Stimulated activated effector memory CD8-positive, alpha-beta T cell treated with anti-CD3 and anti-CD28 coated beads, Interleukin-12 subunit alpha, Interleukin-12 subunit beta, amount 100 ng/mL, for 72 hours (primary cell): ENCODE data around the gene PLEKHG2.

Experiments
- ATAC-seq: fragments of 150-1000 bp; cut with Tn5 transposase; 2 replicates; pipeline ENCODE4 v1.10.0; 2021
- DNase-seq, 2 donors: peaks; one replicate each; pipeline ENCODE4 v3.0.0; 2021 to 2022; ENCODE audit warnings: low spot score in 2 of 2
- H3K27ac Mint-ChIP-seq: one replicate; pipeline ENCODE4 v1.8.0; 2022; ENCODE audit warnings: mild to moderate bottlenecking, mixed read lengths
- H3K36me3 Mint-ChIP-seq: one replicate; pipeline ENCODE4 v1.8.0; 2022; ENCODE audit warnings: mild to moderate bottlenecking, mixed read lengths
- H3K4me1 Mint-ChIP-seq: one replicate; pipeline ENCODE4 v1.8.0; 2022; ENCODE audit warnings: mixed read lengths
- H3K4me3 Mint-ChIP-seq: one replicate; pipeline ENCODE4 v1.8.0; 2022; ENCODE audit warnings: mild to moderate bottlenecking, mixed read lengths
- H3K9me3 Mint-ChIP-seq: one replicate; pipeline ENCODE4 v1.8.0; 2022; ENCODE audit warnings: mixed read lengths

The PLEKHG2 gene

DNA sequence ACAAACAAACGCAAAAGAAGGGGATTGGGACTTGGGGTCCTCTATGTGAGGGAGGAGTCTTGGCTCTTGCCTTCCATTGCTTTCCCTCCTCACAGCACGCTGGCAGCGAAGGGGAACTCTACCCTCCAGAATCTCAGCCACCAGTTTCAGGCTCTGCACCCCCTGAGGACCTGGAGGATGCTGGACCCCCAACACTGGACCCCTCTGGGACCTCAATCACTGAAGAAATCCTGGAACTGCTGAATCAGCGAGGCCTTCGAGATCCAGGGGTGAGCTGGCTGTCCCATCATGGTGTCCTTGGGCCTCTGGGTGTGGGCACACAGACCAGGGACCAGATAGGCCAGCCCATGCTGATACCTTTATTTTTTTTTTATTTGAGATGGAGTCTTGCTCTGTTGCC is 9.6 kb downstream of the PLEKHG2 start:
- Mint-ChIP-seq H3K4me3 (no peak overlapping the region), H3K36me3 (peaks cover 65% of the 10 kb centered on the region), H3K9me3 (no peaks in the 10 kb centered on the region), H3K27ac (no peak overlapping the region), H3K4me1 (peaks cover 7% of the 10 kb centered on the region)
- no peak for ATAC-seq
- DNase-seq: no peak

GRCh38 chr19:39423258-39424086 is 11.0 kb downstream of the PLEKHG2 start:
- Mint-ChIP-seq H3K4me1 (peaks cover 7% of the 10 kb centered on the region), H3K4me3 (no peak overlapping the region), H3K9me3 (no peaks in the 10 kb centered on the region), H3K27ac (peak overlapping the region; percentile 68), H3K36me3 (peaks cover 50% of the 10 kb centered on the region)
- ATAC-seq: peak; percentile 16
- DNase-seq: no peak

- H3K4me1 Mint-ChIP-seq: peaks cover 7% of the 10 kb centered on the region
- no peak for ATAC-seq
- H3K4me3 Mint-ChIP-seq: no peak overlapping the region
Measured at GRCh38 chr19:39424934-39425333, 12.5 kb downstream of the PLEKHG2 start.

GRCh38 chr19:39425744-39426143 is 13.3 kb downstream of the PLEKHG2 start:
- DNase-seq: no peak
- H3K4me3 Mint-ChIP-seq: no peak overlapping the region
- H3K36me3 Mint-ChIP-seq: peaks cover 44% of the 10 kb centered on the region
- peaks cover 13% of the 10 kb centered on the region for H3K4me1 Mint-ChIP-seq
- no peak for ATAC-seq
- no peaks in the 10 kb centered on the region for H3K9me3 Mint-ChIP-seq
- peak overlapping the region; percentile 0 for H3K27ac Mint-ChIP-seq

More at GRCh38 chr19:39424934-39425333, 12.5 kb downstream of the PLEKHG2 start:
- Mint-ChIP-seq H3K27ac (no peak overlapping the region), H3K36me3 (peaks cover 36% of the 10 kb centered on the region), H3K9me3 (no peaks in the 10 kb centered on the region)
- no peak for DNase-seq

- H3K27ac Mint-ChIP-seq: peak overlapping the region; percentile 0
- H3K36me3 Mint-ChIP-seq: peaks cover 47% of the 10 kb centered on the region
- H3K4me3 Mint-ChIP-seq: no peak overlapping the region
- peaks cover 18% of the 10 kb centered on the region for H3K4me1 Mint-ChIP-seq
- ATAC-seq (no peak), DNase-seq (no peak)
- no peaks in the 10 kb centered on the region for H3K9me3 Mint-ChIP-seq
Measured at GRCh38 chr19:39426170-39426569, 13.7 kb downstream of the PLEKHG2 start.

GRCh38 chr19:39427707-39428106 is 15.2 kb downstream of the PLEKHG2 start:
- DNase-seq (no peak), ATAC-seq (no peak)
- Mint-ChIP-seq H3K36me3 (peaks cover 48% of the 10 kb centered on the region), H3K9me3 (no peaks in the 10 kb centered on the region), H3K27ac (no peak overlapping the region), H3K4me3 (no peak overlapping the region), H3K4me1 (peaks cover 25% of the 10 kb centered on the region)

DNA sequence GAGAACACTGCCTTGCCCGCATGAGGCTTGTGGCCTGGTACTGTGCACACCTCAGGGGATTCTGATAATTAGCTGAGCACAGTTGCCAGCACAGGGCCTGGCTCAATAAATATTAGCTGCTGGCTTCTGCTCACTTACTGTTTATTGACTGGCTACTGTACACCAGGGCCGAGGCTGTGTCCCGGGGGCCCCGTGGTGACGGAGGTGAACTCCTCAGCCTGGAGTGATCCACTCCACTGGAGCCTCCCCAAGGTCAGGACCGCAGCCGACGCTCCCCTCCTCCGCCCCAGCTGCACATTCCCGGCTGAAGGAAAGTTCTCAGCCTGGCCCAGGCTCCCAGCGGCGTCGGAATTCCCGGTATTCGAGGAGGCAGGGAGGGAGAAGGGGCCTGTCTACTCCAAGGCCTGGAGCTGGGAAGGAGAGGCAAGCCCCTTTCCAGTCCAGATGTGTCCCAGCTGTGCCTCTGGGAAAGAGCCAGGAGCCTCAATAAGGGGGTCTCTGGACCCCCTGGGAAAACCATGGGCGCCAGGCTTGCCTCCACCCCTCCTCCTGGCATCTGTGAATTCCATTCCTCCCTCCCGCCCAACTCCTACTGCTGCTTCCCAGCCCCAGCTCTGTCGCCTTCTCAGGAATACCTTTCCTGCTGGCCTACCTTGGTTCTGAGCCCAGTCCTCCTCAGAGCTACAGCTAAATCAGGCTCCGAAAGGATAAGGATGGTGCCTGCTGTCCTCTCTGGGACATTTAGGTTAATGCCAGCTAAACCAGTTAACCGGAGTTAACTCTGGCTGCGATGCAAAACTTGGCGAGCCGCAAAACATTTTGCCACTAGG is 16.0 kb downstream of the PLEKHG2 start:
- Mint-ChIP-seq H3K4me3 (no peak overlapping the region), H3K4me1 (peaks cover 33% of the 10 kb centered on the region), H3K27ac (no peak overlapping the region), H3K9me3 (no peaks in the 10 kb centered on the region), H3K36me3 (peaks cover 48% of the 10 kb centered on the region)
- ATAC-seq (no peak), DNase-seq (no peak)

GRCh38 chr19:39430675-39431593 is 18.5 kb downstream of the PLEKHG2 start:
- H3K9me3 Mint-ChIP-seq: no peaks in the 10 kb centered on the region
- H3K4me1 Mint-ChIP-seq: peaks cover 53% of the 10 kb centered on the region
- peak overlapping the region; percentile 63 for H3K4me3 Mint-ChIP-seq
- ATAC-seq (peak; percentile 85), DNase-seq (peak in 1 of 2 donors; percentile 89)
- H3K27ac Mint-ChIP-seq: peak overlapping the region; percentile 97
- H3K36me3 Mint-ChIP-seq: peaks cover 60% of the 10 kb centered on the region

GRCh38 chr19:39432677-39433025 is 20.2 kb downstream of the PLEKHG2 start:
- no peak for ATAC-seq
- Mint-ChIP-seq H3K4me1 (peaks cover 59% of the 10 kb centered on the region), H3K9me3 (no peaks in the 10 kb centered on the region), H3K36me3 (peaks cover 73% of the 10 kb centered on the region), H3K27ac (peak overlapping the region; percentile 100), H3K4me3 (peak overlapping the region; percentile 28)
- no peak for DNase-seq

DNA sequence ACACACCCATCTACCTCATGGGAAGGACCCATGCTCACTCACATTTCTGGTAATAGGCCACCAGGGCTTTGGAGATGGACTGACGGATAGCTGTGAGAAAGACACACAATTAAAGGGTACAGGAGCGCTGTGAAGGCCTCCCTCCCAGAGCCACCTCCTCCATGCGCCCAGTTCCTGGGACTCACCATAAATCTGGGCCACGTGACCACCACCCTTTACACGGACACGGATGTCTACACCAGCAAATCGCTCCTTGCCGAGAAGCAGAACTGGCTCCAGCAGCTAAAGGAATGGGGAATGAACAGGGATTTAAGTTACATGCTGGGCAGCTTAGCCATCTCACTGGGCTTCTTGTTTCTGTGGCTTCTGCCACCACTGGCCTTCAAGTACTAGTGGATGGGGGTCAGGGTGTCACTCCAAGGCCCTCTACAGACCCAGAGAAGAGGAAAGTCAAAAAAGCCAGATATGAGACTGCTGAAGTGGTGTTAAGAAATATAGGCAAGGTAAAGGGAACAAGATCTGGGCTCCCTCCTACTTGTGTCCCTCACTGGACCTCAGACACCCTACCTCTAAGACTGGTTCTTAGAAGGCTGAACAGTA is 21.1 kb downstream of the PLEKHG2 start:
- Mint-ChIP-seq H3K4me3 (peak overlapping the region; percentile 100), H3K4me1 (peaks cover 59% of the 10 kb centered on the region), H3K36me3 (peaks cover 73% of the 10 kb centered on the region), H3K9me3 (no peaks in the 10 kb centered on the region), H3K27ac (peak overlapping the region; percentile 100)
- no peak for ATAC-seq
- no peak for DNase-seq

DNA sequence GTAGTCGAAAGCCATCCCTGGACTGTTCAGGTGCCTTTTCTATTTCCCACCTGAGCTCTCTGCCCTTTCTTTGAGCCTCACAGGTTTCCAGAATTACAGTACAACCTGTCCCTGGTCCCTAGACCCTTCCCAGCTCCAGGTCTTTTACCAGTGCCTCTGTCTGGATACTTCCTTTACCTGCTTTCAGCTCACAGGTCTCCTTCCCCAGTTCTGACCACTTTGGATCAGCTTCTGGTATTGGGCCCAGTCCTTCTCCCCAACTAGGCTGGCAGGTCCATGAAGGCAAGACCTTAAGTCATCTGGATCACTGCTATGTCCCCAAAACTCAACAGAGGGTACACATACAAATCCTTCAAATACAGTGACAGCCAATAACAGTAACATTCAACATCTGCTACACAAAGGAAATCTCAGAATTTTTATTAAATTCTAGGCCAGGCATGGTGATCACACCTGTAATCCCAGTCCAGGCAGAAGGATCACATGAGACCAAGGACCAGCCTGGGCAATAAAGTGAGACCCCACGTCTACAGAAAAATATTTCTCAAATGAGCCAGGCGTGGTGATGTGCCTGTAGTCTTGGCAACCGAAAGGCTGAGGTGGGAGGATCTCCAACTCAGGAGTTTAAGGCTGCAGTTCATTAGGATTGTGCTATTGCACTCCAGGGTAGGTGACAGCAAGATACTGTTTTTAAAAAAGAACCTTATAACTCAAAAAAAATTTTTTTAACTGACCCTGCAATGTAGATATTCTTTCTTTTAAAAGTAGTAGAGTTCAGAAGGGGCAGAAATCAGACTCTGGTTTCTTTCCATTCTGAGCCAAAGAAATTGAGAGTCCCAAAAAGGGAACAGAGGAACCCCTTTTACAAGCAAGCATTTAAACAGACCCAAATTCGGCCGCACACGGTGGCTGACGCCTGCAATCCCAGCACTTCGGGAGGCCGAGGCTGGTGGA is 21.9 kb downstream of the PLEKHG2 start:
- DNase-seq (no peak), ATAC-seq (no peak)
- peak overlapping the region; percentile 100 for H3K27ac Mint-ChIP-seq
- H3K4me1 Mint-ChIP-seq: peaks cover 59% of the 10 kb centered on the region
- H3K36me3 Mint-ChIP-seq: peaks cover 76% of the 10 kb centered on the region
- no peaks in the 10 kb centered on the region for H3K9me3 Mint-ChIP-seq
- H3K4me3 Mint-ChIP-seq: peak overlapping the region; percentile 100

- Mint-ChIP-seq H3K4me3 (peak within 1 kb of the TSS; percentile 100), H3K27ac (peak within 1 kb of the TSS; percentile 100), H3K9me3 (no peaks in the 10 kb centered on the region), H3K36me3 (peaks cover 70% of the 10 kb centered on the region), H3K4me1 (peaks cover 52% of the 10 kb centered on the region)
- DNase-seq (peak; percentile 98 to 100), ATAC-seq (peak; percentile 92)
Measured at GRCh38 chr19:39435499-39436349, 23.3 kb downstream of the PLEKHG2 start, which contains the start of gene RPS16. Gene RPS16 (minus strand): TSS chr19:39435949. CDS start chr19:39435895, 54 bp downstream.

DNA sequence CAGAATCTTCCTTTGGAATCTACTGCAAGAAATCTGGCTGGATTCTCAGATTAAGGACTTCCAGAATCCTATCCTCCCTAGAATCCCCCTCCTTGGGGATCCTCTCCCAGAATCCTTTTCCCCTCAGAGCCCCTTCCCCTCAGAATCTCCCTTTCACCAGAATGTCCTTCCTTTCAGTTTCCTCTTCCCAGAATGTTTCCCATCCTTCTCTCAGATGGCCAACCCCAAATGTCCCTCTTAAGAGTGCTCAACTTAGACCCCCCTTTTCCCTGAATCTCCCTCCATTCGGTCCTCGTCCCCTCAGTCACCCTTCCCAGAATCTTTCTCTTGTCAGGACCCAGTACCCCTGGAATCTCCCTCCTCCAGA is 23.9 kb downstream of the PLEKHG2 start:
- DNase-seq: no peak
- Mint-ChIP-seq H3K9me3 (no peaks in the 10 kb centered on the region), H3K4me1 (peaks cover 46% of the 10 kb centered on the region), H3K27ac (peak overlapping the region; percentile 100), H3K36me3 (peaks cover 64% of the 10 kb centered on the region), H3K4me3 (peak overlapping the region; percentile 100)
- no peak for ATAC-seq
